ENCODE results near the gene P4HA2.
A peak's percentile ranks its signal among the peaks of the same experiment; 100 is the strongest.

P4HA2 gene

DNA sequence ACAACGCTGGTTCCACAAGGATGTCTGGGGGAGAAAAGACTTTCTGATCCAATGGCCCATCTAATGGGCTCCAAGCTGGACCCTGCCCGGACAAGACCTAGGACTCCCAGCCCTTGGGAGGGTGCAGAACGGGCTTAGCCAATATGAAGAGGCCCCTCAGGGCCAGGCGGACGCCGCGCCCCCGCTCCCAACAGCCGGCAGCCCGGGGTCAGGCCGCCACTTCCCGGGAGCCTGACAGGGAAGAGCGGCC is 493 bp downstream of the P4HA2 start:
- peaks cover 20 to 53% of the 10 kb centered on the region in 2 donors for H3K4me1 ChIP-seq (ENCODE audit: control insufficient read depth in 1 of 2, insufficient read depth in 2 of 2, low read length in 2 of 2)
- H3K27ac ChIP-seq (ENCODE audit: low read length) = peak overlapping the region; percentile 78
- H3K36me3 ChIP-seq (ENCODE audit: control insufficient read depth in 1 of 2, insufficient read depth in 2 of 2, low read length in 2 of 2) = no peaks in the 10 kb centered on the region
- H3K4me3 ChIP-seq (ENCODE audit: low read depth in 1 of 2, low read length in 2 of 2) = peak overlapping the region; percentile 65 to 73
- no peaks in the 10 kb centered on the region for H3K9me3 ChIP-seq (ENCODE audit: control insufficient read depth in 1 of 2, low read length in 2 of 2)
- H3K27me3 ChIP-seq (ENCODE audit: low read depth, low read length) = no peaks in the 10 kb centered on the region

DNA sequence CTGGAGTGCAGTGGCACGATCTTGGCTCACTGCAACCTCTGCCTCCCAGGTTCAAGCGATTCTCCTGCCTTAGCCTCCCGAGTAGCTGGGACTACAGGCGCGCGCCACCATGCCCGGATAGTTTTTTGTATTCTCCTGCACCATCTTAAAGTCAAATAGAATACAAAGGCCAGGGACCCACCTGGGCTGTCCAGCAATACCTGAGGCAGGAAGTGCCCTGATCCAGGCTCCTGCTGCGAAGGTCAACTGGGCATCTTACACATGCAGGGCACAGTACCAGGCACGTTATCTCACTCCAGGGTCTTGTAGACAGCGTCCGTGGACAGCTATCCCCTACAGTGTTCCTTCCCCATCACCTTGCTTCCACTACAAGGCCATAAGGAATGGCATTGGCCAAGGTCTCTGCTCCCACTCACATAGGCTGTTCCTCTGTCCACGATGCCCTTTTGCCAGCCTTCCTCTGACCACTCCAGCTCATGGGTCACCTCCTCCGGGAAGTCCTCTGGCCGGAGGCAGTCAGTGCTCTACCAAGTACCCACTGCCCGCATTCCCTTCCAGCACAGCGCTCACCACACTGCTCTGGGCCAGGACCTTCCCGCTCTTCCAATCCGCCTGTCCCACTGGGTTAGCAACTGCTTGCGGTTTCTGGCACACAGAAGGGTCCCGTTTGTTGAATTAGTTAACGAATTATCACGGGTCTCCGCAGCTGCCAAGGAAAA is 978 bp downstream of the P4HA2 start:
- H3K4me3 ChIP-seq (ENCODE audit: low read depth in 1 of 2, low read length in 2 of 2) = peak overlapping the region; percentile 65 to 73
- no peaks in the 10 kb centered on the region for H3K9me3 ChIP-seq (ENCODE audit: control insufficient read depth in 1 of 2, low read length in 2 of 2)
- peak overlapping the region; percentile 78 for H3K27ac ChIP-seq (ENCODE audit: low read length)
- peaks cover 20 to 58% of the 10 kb centered on the region in 2 donors for H3K4me1 ChIP-seq (ENCODE audit: control insufficient read depth in 1 of 2, insufficient read depth in 2 of 2, low read length in 2 of 2)
- H3K36me3 ChIP-seq (ENCODE audit: control insufficient read depth in 1 of 2, insufficient read depth in 2 of 2, low read length in 2 of 2) = no peaks in the 10 kb centered on the region
- no peaks in the 10 kb centered on the region for H3K27me3 ChIP-seq (ENCODE audit: low read depth, low read length)

DNA sequence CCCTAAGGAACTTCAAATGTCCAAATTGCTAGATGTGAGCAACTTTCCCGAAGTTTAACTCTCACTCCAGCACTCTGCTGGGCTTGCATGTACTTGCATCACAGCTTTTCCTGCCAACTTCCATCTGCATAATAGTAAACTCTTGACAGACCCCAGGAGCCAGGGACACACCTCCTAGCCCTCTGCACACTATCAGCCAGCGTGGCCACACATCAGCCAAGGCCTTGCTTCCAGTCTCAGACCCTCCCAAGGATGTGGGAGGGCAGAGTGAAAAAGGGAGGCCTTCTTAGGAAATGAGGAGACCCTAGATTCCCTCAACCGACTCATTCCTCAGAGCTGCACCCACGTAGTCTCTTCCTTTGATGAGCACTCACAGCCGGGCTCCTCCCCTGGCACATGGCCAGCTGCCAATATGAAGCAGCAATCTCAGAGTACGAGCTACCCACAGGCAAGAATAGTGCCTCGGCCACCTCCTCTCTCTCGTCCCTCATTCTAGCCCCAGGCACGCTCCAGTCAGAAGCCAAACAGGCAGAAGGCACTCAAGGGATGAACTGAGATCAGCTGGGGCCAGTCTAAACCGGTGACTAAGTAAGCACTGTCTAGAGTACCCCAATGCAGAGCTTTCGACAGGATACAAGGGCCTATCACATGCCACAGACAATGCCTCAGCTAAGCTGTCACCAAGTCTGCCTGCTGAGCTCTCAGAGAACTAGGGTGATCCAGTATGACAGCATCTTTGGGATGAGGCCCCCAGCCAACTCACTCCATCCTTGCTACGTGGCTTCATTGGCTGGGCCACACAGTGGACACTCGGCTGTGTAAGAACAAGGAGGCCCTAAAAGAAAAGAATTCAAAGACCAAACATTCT is 2.3 kb downstream of the P4HA2 start:
- Histone ChIP-seq H3K9me3 (ENCODE audit: control insufficient read depth in 1 of 2, low read length in 2 of 2) (no peaks in the 10 kb centered on the region), H3K27me3 (ENCODE audit: low read depth, low read length) (no peaks in the 10 kb centered on the region), H3K4me3 (ENCODE audit: low read depth in 1 of 2, low read length in 2 of 2) (peak overlapping the region; percentile 3 to 4), H3K27ac (ENCODE audit: low read length) (peak overlapping the region; percentile 47), H3K4me1 (ENCODE audit: control insufficient read depth in 1 of 2, insufficient read depth in 2 of 2, low read length in 2 of 2) (peaks cover 20 to 66% of the 10 kb centered on the region in 2 donors), H3K36me3 (ENCODE audit: control insufficient read depth in 1 of 2, insufficient read depth in 2 of 2, low read length in 2 of 2) (no peaks in the 10 kb centered on the region)

- Histone ChIP-seq H3K36me3 (ENCODE audit: control insufficient read depth in 1 of 2, insufficient read depth in 2 of 2, low read length in 2 of 2) (no peaks in the 10 kb centered on the region), H3K4me3 (ENCODE audit: low read depth in 1 of 2, low read length in 2 of 2) (no peak overlapping the region), H3K4me1 (ENCODE audit: control insufficient read depth in 1 of 2, insufficient read depth in 2 of 2, low read length in 2 of 2) (peaks cover 20 to 66% of the 10 kb centered on the region in 2 donors), H3K27ac (ENCODE audit: low read length) (peak overlapping the region; percentile 47), H3K27me3 (ENCODE audit: low read depth, low read length) (no peaks in the 10 kb centered on the region), H3K9me3 (ENCODE audit: control insufficient read depth in 1 of 2, low read length in 2 of 2) (no peaks in the 10 kb centered on the region)
Measured at GRCh38 chr5:132224716-132225115, 2.9 kb downstream of the P4HA2 start.

- H3K27me3 ChIP-seq (ENCODE audit: low read depth, low read length) = no peaks in the 10 kb centered on the region
- peaks cover 20 to 66% of the 10 kb centered on the region in 2 donors for H3K4me1 ChIP-seq (ENCODE audit: control insufficient read depth in 1 of 2, insufficient read depth in 2 of 2, low read length in 2 of 2)
- H3K36me3 ChIP-seq (ENCODE audit: control insufficient read depth in 1 of 2, insufficient read depth in 2 of 2, low read length in 2 of 2) = no peaks in the 10 kb centered on the region
- peak overlapping the region; percentile 47 for H3K27ac ChIP-seq (ENCODE audit: low read length)
- H3K4me3 ChIP-seq (ENCODE audit: low read depth in 1 of 2, low read length in 2 of 2) = no peak overlapping the region
- H3K9me3 ChIP-seq (ENCODE audit: control insufficient read depth in 1 of 2, low read length in 2 of 2) = no peaks in the 10 kb centered on the region
Measured at GRCh38 chr5:132223861-132224260, 3.8 kb downstream of the P4HA2 start.

DNA sequence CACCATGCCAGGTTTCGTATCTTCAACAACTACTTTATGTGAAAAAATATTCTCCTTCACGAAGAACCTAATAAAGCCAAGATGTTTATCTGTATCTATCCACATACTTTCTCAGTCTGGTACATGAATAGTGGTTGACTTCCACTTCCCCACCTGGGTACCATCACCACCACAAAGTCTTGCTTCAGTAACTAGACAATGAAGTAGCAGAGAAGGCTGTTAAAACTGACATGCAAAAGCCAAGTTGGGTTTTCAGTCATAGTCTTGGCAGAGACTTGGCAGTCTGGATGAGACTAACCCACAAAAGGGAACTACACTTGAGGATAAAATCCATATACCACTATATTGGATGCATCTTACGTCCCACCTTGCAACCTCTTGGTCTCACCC is 5.0 kb downstream of the P4HA2 start:
- Histone ChIP-seq H3K4me3 (ENCODE audit: low read depth in 1 of 2, low read length in 2 of 2) (no peak overlapping the region), H3K4me1 (ENCODE audit: control insufficient read depth in 1 of 2, insufficient read depth in 2 of 2, low read length in 2 of 2) (peaks cover 20 to 63% of the 10 kb centered on the region in 2 donors), H3K27ac (ENCODE audit: low read length) (peak overlapping the region; percentile 54), H3K36me3 (ENCODE audit: control insufficient read depth in 1 of 2, insufficient read depth in 2 of 2, low read length in 2 of 2) (peaks cover 3 to 10% of the 10 kb centered on the region in 2 donors), H3K27me3 (ENCODE audit: low read depth, low read length) (no peaks in the 10 kb centered on the region), H3K9me3 (ENCODE audit: control insufficient read depth in 1 of 2, low read length in 2 of 2) (no peaks in the 10 kb centered on the region)

- H3K9me3 ChIP-seq (ENCODE audit: control insufficient read depth in 1 of 2, low read length in 2 of 2) = no peaks in the 10 kb centered on the region
- H3K36me3 ChIP-seq (ENCODE audit: control insufficient read depth in 1 of 2, insufficient read depth in 2 of 2, low read length in 2 of 2) = peaks cover 9 to 16% of the 10 kb centered on the region in 2 donors
- peak overlapping the region; percentile 54 for H3K27ac ChIP-seq (ENCODE audit: low read length)
- no peaks in the 10 kb centered on the region for H3K27me3 ChIP-seq (ENCODE audit: low read depth, low read length)
- peaks cover 20 to 60% of the 10 kb centered on the region in 2 donors for H3K4me1 ChIP-seq (ENCODE audit: control insufficient read depth in 1 of 2, insufficient read depth in 2 of 2, low read length in 2 of 2)
- no peak overlapping the region for H3K4me3 ChIP-seq (ENCODE audit: low read depth in 1 of 2, low read length in 2 of 2)
Measured at GRCh38 chr5:132221781-132222648, 5.6 kb downstream of the P4HA2 start.

DNA sequence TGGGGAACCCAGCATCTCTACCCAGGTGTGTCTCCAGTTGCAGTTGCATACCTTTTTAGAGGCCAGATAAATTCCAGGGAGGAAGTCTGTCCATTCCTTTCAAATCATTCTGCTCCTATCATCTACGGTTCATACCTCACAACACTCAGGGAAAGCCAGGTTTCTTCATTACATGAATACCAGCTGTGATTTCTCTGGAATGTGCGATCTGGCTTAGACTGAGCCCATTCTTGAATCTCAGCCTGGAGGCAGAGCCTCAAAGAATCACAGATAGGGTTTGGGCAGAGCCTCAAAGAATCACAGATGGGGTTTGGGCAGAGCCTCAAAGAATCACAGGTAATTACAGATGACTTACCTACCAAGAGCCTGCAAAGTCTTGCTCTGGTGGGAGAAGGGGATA is 7.2 kb downstream of the P4HA2 start:
- Histone ChIP-seq H3K27ac (ENCODE audit: low read length) (no peak overlapping the region), H3K27me3 (ENCODE audit: low read depth, low read length) (no peaks in the 10 kb centered on the region), H3K36me3 (ENCODE audit: control insufficient read depth in 1 of 2, insufficient read depth in 2 of 2, low read length in 2 of 2) (peaks cover 11 to 19% of the 10 kb centered on the region in 2 donors), H3K4me3 (ENCODE audit: low read depth in 1 of 2, low read length in 2 of 2) (no peak overlapping the region), H3K9me3 (ENCODE audit: control insufficient read depth in 1 of 2, low read length in 2 of 2) (no peaks in the 10 kb centered on the region), H3K4me1 (ENCODE audit: control insufficient read depth in 1 of 2, insufficient read depth in 2 of 2, low read length in 2 of 2) (peaks cover 13 to 45% of the 10 kb centered on the region in 2 donors)

DNA sequence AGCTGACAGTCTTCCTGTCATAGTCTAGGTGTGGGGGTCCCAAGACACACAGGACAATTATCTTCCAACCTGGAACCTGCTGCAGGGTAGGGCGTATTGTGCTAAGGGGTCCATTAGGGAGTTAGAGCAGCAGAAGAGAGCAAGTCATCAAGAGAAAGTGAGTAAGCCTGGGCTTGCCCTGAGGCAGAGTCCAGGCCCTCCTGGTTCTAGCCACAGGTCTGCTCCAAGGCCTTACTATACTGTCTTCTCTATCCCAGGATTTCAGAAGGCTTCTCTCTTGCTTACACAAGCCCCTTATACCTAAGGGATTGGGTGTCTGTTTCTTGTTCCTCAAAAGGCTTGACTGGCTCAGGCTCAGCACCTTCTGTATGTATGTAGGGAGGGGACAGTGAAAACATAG is 7.7 kb downstream of the P4HA2 start:
- no peak overlapping the region for H3K4me3 ChIP-seq (ENCODE audit: low read depth in 1 of 2, low read length in 2 of 2)
- no peaks in the 10 kb centered on the region for H3K27me3 ChIP-seq (ENCODE audit: low read depth, low read length)
- H3K4me1 ChIP-seq (ENCODE audit: control insufficient read depth in 1 of 2, insufficient read depth in 2 of 2, low read length in 2 of 2) = peaks cover 8 to 44% of the 10 kb centered on the region in 2 donors
- H3K9me3 ChIP-seq (ENCODE audit: control insufficient read depth in 1 of 2, low read length in 2 of 2) = no peaks in the 10 kb centered on the region
- no peak overlapping the region for H3K27ac ChIP-seq (ENCODE audit: low read length)
- H3K36me3 ChIP-seq (ENCODE audit: control insufficient read depth in 1 of 2, insufficient read depth in 2 of 2, low read length in 2 of 2) = peaks cover 11 to 19% of the 10 kb centered on the region in 2 donors

- no peak overlapping the region for H3K27ac ChIP-seq (ENCODE audit: low read length)
Measured at GRCh38 chr5:132219289-132219970, 8.2 kb downstream of the P4HA2 start.

More at GRCh38 chr5:132219289-132219970, 8.2 kb downstream of the P4HA2 start:
- no peaks in the 10 kb centered on the region for H3K9me3 ChIP-seq (ENCODE audit: control insufficient read depth in 1 of 2, low read length in 2 of 2)
- H3K4me1 ChIP-seq (ENCODE audit: control insufficient read depth in 1 of 2, insufficient read depth in 2 of 2, low read length in 2 of 2) = peaks cover 5 to 44% of the 10 kb centered on the region in 2 donors
- H3K4me3 ChIP-seq (ENCODE audit: low read depth in 1 of 2, low read length in 2 of 2) = no peak overlapping the region
- H3K27me3 ChIP-seq (ENCODE audit: low read depth, low read length) = no peaks in the 10 kb centered on the region
- H3K36me3 ChIP-seq (ENCODE audit: control insufficient read depth in 1 of 2, insufficient read depth in 2 of 2, low read length in 2 of 2) = peaks cover 11 to 19% of the 10 kb centered on the region in 2 donors
